HEK293 (cell line): Measurements from ENCODE around the gene TPCN2.

ENCODE experiments used
- CTCF ChIA-PET: fragments of 350-600 bp; formaldehyde crosslinking; extraction: SDS; loops from one replicate; lab custom pipeline; 2021; ENCODE audit warnings: antibody characterized with exemption; lab: Yijun Ruan, JAX
- POLR2A ChIA-PET: fragments of 300-600 bp; formaldehyde crosslinking; extraction: SDS; loops from one replicate; lab custom pipeline; 2020; ENCODE audit warnings: antibody characterized with exemption, inconsistent platforms; lab: Yijun Ruan, JAX
- H3K27ac ChIP-seq: fragments of 200-500 bp; sonication (Bioruptor generic); 2 replicates; pipeline ENCODE4 v1.5.1; 2014; ENCODE audit warnings: low read depth, low read length, control low read depth, inconsistent platforms; ENCODE audit errors: extremely low read depth
- H3K36me3 ChIP-seq, 2 experiments: fragments of 200-500 bp in 1 of 2; sonication (Bioruptor generic) in 1 of 2; 1 replicate in 1 of 2; 2 replicates in 1 of 2; pipeline ENCODE4 v1.5.1; 2014 to 2017; ENCODE audit warnings: inconsistent platforms in 2 of 2, low read length in 2 of 2; ENCODE audit not compliant: control insufficient read depth in 2 of 2, insufficient read depth in 1 of 2
- H3K4me1 ChIP-seq: fragments of 200-500 bp; sonication (Bioruptor generic); 2 replicates; pipeline ENCODE4 v1.5.1; 2014; ENCODE audit warnings: mild to moderate bottlenecking, low read length, inconsistent platforms; ENCODE audit not compliant: control insufficient read depth, insufficient read depth
- H3K4me3 ChIP-seq: 2 replicates; pipeline ENCODE4 v1.5.1; 2011; ENCODE audit warnings: low read depth, mild to moderate bottlenecking, control low read depth, low read length, moderate library complexity
- H3K9me3 ChIP-seq: fragments of 200-500 bp; sonication (Bioruptor generic); 2 replicates; pipeline ENCODE4 v1.5.1; 2014; ENCODE audit warnings: low read depth, low read length, inconsistent platforms; ENCODE audit not compliant: control insufficient read depth, insufficient read depth
- FEZF1 ChIP-seq: fragments of 450-650 bp; formaldehyde crosslinking; IDR thresholded peaks from 2 replicates; pipeline ENCODE4 v1.5.1; 2016; ENCODE audit warnings: missing biosample characterization, missing genetic modification characterization
- MEIS1 ChIP-seq: sonication (generic); formaldehyde crosslinking; IDR thresholded peaks from 2 replicates; pipeline ENCODE4 v1.8.1; 2022; ENCODE audit warnings: missing genetic modification reagents, mild to moderate bottlenecking, borderline replicate concordance
- SCRT2 ChIP-seq: fragments of 450-650 bp; formaldehyde crosslinking; IDR thresholded peaks from 2 replicates; pipeline ENCODE4 v1.5.1; 2016; ENCODE audit warnings: missing biosample characterization, missing genetic modification characterization
- SETDB1 ChIP-seq: IDR thresholded peaks from one replicate; pipeline ENCODE4 v1.6.1; 2017; ENCODE audit warnings: mild to moderate bottlenecking, low read length, moderate library complexity, mixed read lengths; ENCODE audit not compliant: insufficient read length
- ZBTB1 ChIP-seq: fragments of 450-650 bp; formaldehyde crosslinking; IDR thresholded peaks from 2 replicates; pipeline ENCODE4 v1.5.1; 2016; ENCODE audit warnings: missing biosample characterization, missing genetic modification characterization
- ZIC2 ChIP-seq: fragments of 450-650 bp; formaldehyde crosslinking; IDR thresholded peaks from 2 replicates; pipeline ENCODE4 v1.5.1; 2016; ENCODE audit warnings: missing biosample characterization, missing genetic modification characterization
- ZNF19 ChIP-seq: fragments of 450-650 bp; formaldehyde crosslinking; IDR thresholded peaks from 2 replicates; pipeline ENCODE4; 2016; ENCODE audit warnings: missing biosample characterization, missing genetic modification characterization, low read depth
- ZNF2 ChIP-seq: fragments of 450-650 bp; formaldehyde crosslinking; IDR thresholded peaks from 2 replicates; pipeline ENCODE4 v1.5.1; 2016; ENCODE audit warnings: missing biosample characterization, missing genetic modification characterization
- ZNF202 ChIP-seq: fragments of 450-650 bp; formaldehyde crosslinking; IDR thresholded peaks from 2 replicates; pipeline ENCODE4 v1.5.1; 2016; ENCODE audit warnings: missing biosample characterization, missing genetic modification characterization, borderline replicate concordance
- ZNF23 ChIP-seq: fragments of 450-650 bp; formaldehyde crosslinking; IDR thresholded peaks from 2 replicates; pipeline ENCODE4 v1.5.1; 2016; ENCODE audit warnings: missing biosample characterization, missing genetic modification characterization, borderline replicate concordance
- ZNF248 ChIP-seq: fragments of 450-650 bp; formaldehyde crosslinking; IDR thresholded peaks from 2 replicates; pipeline ENCODE4 v1.5.1; 2017; ENCODE audit warnings: missing biosample characterization, missing genetic modification characterization
- ZNF311 ChIP-seq: fragments of 450-650 bp; formaldehyde crosslinking; IDR thresholded peaks from 2 replicates; pipeline ENCODE4 v1.5.1; 2017; ENCODE audit warnings: missing biosample characterization, missing genetic modification characterization, borderline replicate concordance
- ZNF324 ChIP-seq: fragments of 450-650 bp; formaldehyde crosslinking; IDR thresholded peaks from 2 replicates; pipeline ENCODE4 v1.5.1; 2016; ENCODE audit warnings: missing biosample characterization, missing genetic modification characterization
- ZNF37A ChIP-seq: fragments of 450-650 bp; IDR thresholded peaks from 2 replicates; pipeline ENCODE4 v1.5.1; 2018; ENCODE audit warnings: missing biosample characterization, missing genetic modification characterization
- ZNF426 ChIP-seq: fragments of 450-650 bp; formaldehyde crosslinking; IDR thresholded peaks from 2 replicates; pipeline ENCODE4 v1.5.1; 2017; ENCODE audit warnings: missing biosample characterization, missing genetic modification characterization, mild to moderate bottlenecking, inconsistent platforms, moderate library complexity
- ZNF48 ChIP-seq: fragments of 450-650 bp; formaldehyde crosslinking; IDR thresholded peaks from 2 replicates; pipeline ENCODE4 v1.5.1; 2016; ENCODE audit warnings: missing biosample characterization, missing genetic modification characterization
- ZNF501 ChIP-seq: fragments of 450-650 bp; formaldehyde crosslinking; IDR thresholded peaks from 2 replicates; pipeline ENCODE4 v1.5.1; 2016; ENCODE audit warnings: missing biosample characterization, missing genetic modification characterization
- ZNF660 ChIP-seq: fragments of 450-650 bp; IDR thresholded peaks from 2 replicates; pipeline ENCODE4 v1.5.1; 2018; ENCODE audit warnings: missing biosample characterization, mild to moderate bottlenecking, missing genetic modification characterization
- ZNF664 ChIP-seq: fragments of 450-650 bp; formaldehyde crosslinking; IDR thresholded peaks from 2 replicates; pipeline ENCODE4 v1.5.1; 2016; ENCODE audit warnings: missing biosample characterization, missing genetic modification characterization
- ZNF76 ChIP-seq: fragments of 450-650 bp; formaldehyde crosslinking; IDR thresholded peaks from 2 replicates; pipeline ENCODE4; 2016; ENCODE audit warnings: low read depth, missing biosample characterization, missing genetic modification characterization, borderline replicate concordance
- ZNF830 ChIP-seq: fragments of 450-650 bp; IDR thresholded peaks from 2 replicates; pipeline ENCODE4 v1.5.0; 2018; ENCODE audit warnings: missing biosample characterization, missing genetic modification characterization, low read depth, mild to moderate bottlenecking, moderate library complexity
- ZNF843 ChIP-seq: fragments of 450-650 bp; formaldehyde crosslinking; IDR thresholded peaks from 2 replicates; pipeline ENCODE4 v1.5.1; 2016; ENCODE audit warnings: missing biosample characterization, missing genetic modification characterization
- TF ChIP-seq, protein P1 (sequence below): fragments of 450-650 bp; formaldehyde crosslinking; IDR thresholded peaks from 2 replicates; pipeline ENCODE4 v1.5.1; 2017; ENCODE audit warnings: missing biosample characterization, mild to moderate bottlenecking, missing genetic modification characterization, moderate library complexity
- TF ChIP-seq, protein P2 (sequence below): fragments of 450-650 bp; IDR thresholded peaks from 2 replicates; pipeline ENCODE4 v1.5.1; 2018; ENCODE audit warnings: missing biosample characterization, mild to moderate bottlenecking, missing genetic modification characterization
- TF ChIP-seq, protein P3 (sequence below): fragments of 450-650 bp; formaldehyde crosslinking; IDR thresholded peaks from 2 replicates; pipeline ENCODE4 v1.5.1; 2016; ENCODE audit warnings: missing biosample characterization, missing genetic modification characterization

The TPCN2 gene

DNA sequence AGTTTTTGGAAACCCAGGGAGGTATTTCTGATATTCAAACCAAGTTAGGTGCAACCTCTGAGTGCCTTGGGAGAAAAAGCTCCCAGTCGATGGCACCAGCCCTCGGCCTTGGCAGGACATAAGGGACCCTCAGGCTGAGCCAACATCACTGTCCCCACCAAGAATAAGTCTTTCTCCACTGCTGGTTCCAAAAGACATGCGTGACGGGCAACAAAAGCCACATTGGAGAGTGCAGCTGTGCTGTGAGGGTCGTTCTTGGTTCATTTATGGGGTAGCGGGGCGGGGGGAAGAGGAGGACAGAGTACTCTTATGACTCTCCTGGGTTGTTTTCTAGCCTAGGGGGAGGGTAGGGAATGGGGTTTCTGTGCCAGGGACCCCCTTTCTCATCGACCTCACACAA lies 11.2 kb upstream of the TPCN2 start (continued):
- no peak for TF ChIP-seq FEZF1 (tag by site-specific recombination)
- TF ChIP-seq ZBTB1 (tag by site-specific recombination) = no peak
- TF ChIP-seq ZNF2 (tag by site-specific recombination) = no peak
- no peak for TF ChIP-seq ZNF202 (tag by site-specific recombination)
- no peak for TF ChIP-seq ZNF664 (tag by site-specific recombination)
- TF ChIP-seq, protein P1, sequence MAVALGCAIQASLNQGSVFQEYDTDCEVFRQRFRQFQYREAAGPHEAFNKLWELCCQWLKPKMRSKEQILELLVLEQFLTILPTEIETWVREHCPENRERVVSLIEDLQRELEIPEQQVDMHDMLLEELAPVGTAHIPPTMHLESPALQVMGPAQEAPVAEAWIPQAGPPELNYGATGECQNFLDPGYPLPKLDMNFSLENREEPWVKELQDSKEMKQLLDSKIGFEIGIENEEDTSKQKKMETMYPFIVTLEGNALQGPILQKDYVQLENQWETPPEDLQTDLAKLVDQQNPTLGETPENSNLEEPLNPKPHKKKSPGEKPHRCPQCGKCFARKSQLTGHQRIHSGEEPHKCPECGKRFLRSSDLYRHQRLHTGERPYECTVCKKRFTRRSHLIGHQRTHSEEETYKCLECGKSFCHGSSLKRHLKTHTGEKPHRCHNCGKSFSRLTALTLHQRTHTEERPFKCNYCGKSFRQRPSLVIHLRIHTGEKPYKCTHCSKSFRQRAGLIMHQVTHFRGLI (tag by site-specific recombination) = no peak
- no peak for TF ChIP-seq ZNF843
- no peak for TF ChIP-seq ZNF37A (tag by site-specific recombination)
- TF ChIP-seq, protein P2, sequence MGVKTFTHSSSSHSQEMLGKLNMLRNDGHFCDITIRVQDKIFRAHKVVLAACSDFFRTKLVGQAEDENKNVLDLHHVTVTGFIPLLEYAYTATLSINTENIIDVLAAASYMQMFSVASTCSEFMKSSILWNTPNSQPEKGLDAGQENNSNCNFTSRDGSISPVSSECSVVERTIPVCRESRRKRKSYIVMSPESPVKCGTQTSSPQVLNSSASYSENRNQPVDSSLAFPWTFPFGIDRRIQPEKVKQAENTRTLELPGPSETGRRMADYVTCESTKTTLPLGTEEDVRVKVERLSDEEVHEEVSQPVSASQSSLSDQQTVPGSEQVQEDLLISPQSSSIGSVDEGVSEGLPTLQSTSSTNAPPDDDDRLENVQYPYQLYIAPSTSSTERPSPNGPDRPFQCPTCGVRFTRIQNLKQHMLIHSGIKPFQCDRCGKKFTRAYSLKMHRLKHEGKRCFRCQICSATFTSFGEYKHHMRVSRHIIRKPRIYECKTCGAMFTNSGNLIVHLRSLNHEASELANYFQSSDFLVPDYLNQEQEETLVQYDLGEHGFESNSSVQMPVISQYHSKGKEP (tag by site-specific recombination) = no peak
- TF ChIP-seq, protein P3, sequence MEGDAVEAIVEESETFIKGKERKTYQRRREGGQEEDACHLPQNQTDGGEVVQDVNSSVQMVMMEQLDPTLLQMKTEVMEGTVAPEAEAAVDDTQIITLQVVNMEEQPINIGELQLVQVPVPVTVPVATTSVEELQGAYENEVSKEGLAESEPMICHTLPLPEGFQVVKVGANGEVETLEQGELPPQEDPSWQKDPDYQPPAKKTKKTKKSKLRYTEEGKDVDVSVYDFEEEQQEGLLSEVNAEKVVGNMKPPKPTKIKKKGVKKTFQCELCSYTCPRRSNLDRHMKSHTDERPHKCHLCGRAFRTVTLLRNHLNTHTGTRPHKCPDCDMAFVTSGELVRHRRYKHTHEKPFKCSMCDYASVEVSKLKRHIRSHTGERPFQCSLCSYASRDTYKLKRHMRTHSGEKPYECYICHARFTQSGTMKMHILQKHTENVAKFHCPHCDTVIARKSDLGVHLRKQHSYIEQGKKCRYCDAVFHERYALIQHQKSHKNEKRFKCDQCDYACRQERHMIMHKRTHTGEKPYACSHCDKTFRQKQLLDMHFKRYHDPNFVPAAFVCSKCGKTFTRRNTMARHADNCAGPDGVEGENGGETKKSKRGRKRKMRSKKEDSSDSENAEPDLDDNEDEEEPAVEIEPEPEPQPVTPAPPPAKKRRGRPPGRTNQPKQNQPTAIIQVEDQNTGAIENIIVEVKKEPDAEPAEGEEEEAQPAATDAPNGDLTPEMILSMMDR = no peak
- TF ChIP-seq, all 188 proteins: peak for 0

DNA sequence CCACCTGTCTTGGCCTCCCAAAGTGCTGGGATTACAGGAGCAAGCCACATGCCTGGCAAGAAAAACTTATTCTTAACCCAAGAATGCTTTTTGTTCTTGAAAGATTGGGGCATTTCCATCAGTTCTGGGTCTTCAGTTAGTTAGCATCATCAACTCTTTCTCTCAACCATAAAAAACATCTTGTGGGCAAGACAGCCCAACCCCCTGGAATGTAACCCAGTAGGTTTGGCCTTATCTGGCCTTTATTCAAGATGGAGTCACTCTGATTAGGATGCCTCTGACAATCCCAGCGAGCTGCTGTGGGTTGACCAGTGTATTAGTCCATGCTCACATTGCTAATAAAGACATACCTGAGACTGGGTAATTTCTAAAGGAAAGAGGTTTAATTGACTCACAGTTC lies 9.2 kb upstream of the TPCN2 start:
- no peaks in the 10 kb centered on the region for H3K4me1 ChIP-seq
- TF ChIP-seq ZNF311 (tag by site-specific recombination) (no peak), ZNF660 (no peak), ZIC2 (no peak)
- TF ChIP-seq, protein P3 = no peak
- no peak overlapping the region for H3K27ac ChIP-seq
- ChIA-PET CTCF (no interaction called here), POLR2A (no interaction called here)
- no peaks in the 10 kb centered on the region for H3K36me3 ChIP-seq
- H3K4me3 ChIP-seq = no peak overlapping the region
- no peaks in the 10 kb centered on the region for H3K9me3 ChIP-seq

DNA sequence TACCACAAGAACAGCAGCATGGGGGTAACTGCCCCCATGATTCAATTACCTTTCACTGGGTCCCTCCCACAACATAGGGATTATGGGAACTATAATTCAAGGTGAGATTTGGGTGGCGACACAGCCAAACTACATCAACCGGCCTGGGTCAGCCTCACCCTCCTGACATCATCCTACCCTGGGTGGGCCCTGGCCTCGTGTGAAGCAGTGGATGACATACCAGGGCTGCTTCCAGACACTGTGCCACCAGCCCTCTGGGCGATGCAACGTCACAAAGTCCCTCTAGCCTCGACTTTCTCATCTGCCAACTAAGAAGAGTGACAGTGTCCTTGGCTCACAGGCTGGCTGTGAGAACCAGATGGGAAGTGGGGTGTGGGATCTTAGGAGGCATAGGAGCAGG lies 8.7 kb upstream of the TPCN2 start:
- Histone ChIP-seq H3K4me1 (no peaks in the 10 kb centered on the region), H3K9me3 (no peaks in the 10 kb centered on the region), H3K36me3 (no peaks in the 10 kb centered on the region), H3K4me3 (no peak overlapping the region), H3K27ac (no peak overlapping the region)
- POLR2A ChIA-PET = no interaction called here
- CTCF ChIA-PET = no interaction called here
- no peak for TF ChIP-seq ZNF324 (tag by site-specific recombination)
- no peak for TF ChIP-seq ZNF23 (tag by site-specific recombination)
- TF ChIP-seq ZNF19 = no peak
- no peak for TF ChIP-seq FEZF1 (tag by site-specific recombination)
- no peak for TF ChIP-seq SETDB1
- TF ChIP-seq ZNF76 (tag by site-specific recombination) = no peak
- TF ChIP-seq ZNF48 = no peak
- no peak for TF ChIP-seq ZNF426 (tag by site-specific recombination)
- no peak for TF ChIP-seq ZNF660
- TF ChIP-seq SCRT2 (tag by site-specific recombination) = no peak
- TF ChIP-seq ZNF830 (tag by site-specific recombination) = no peak
- TF ChIP-seq ZNF501 (tag by site-specific recombination) = no peak
- TF ChIP-seq ZNF248 (tag by site-specific recombination) = no peak
- no peak for TF ChIP-seq MEIS1
